Neural cell (in vitro differentiated cells): ENCODE measurements around the gene SDHAF2. TPM values are rescaled to one million over a fixed set of nuclear protein-coding genes. Genes with fewer than 3 reads are reported as not detected.
"Not testable (repeated sequence)": the region's sequence is repeated elsewhere in the genome, so short reads cannot be mapped to it uniquely, and the experiment has no call there.

Experiments used
- H2AFZ ChIP-seq: fragments of 200-600, 300-800 bp; sonication (generic), shearing (Covaris generic); 2 replicates; pipeline ENCODE4 v1.6.0; 2014; ENCODE audit warnings: low read depth, mild to moderate bottlenecking, antibody characterized with exemption, low read length, moderate library complexity
- H3F3A ChIP-seq: fragments of 200-600 bp; shearing (Covaris generic); 2 replicates; pipeline ENCODE4 v1.6.1; 2016; ENCODE audit warnings: mild to moderate bottlenecking, moderate library complexity, mixed read lengths, antibody characterized with exemption, low read length; ENCODE audit not compliant: insufficient read depth, poor library complexity, severe bottlenecking
- H3K27ac ChIP-seq: fragments of 200-600, 300-800 bp; sonication (generic), shearing (Covaris generic); 2 replicates; pipeline ENCODE4 v1.5.1; 2014; ENCODE audit warnings: mild to moderate bottlenecking, low read length, moderate library complexity
- H3K27me3 ChIP-seq: fragments of 300-800, 200-600 bp; sonication (generic), shearing (Covaris generic); 2 replicates; pipeline ENCODE4 v1.6.0; 2014; ENCODE audit warnings: mild to moderate bottlenecking, low read depth, low read length, moderate library complexity; ENCODE audit not compliant: insufficient read depth
- H3K36me3 ChIP-seq: fragments of 300-800, 200-600 bp; sonication (generic), shearing (Covaris generic); 2 replicates; pipeline ENCODE4 v1.5.1; 2014; ENCODE audit warnings: mild to moderate bottlenecking, antibody characterized with exemption, low read length, moderate library complexity; ENCODE audit not compliant: insufficient read depth
- H3K4me2 ChIP-seq: fragments of 300-800, 200-600 bp; sonication (generic), shearing (Covaris generic); 2 replicates; pipeline ENCODE4 v1.6.0; 2014; ENCODE audit warnings: mild to moderate bottlenecking, low read length
- H3K4me3 ChIP-seq: fragments of 300-800, 200-600 bp; sonication (generic), shearing (Covaris generic); 2 replicates; pipeline ENCODE4 v1.5.1; 2014; ENCODE audit warnings: mild to moderate bottlenecking, low read length, moderate library complexity
- H3K79me2 ChIP-seq: fragments of 200-600 bp; shearing (Covaris generic); replicated peaks from 2 replicates; pipeline ENCODE4 v1.6.0; 2014; ENCODE audit warnings: mild to moderate bottlenecking, low read length, moderate library complexity; ENCODE audit not compliant: insufficient read depth
- H3K9ac ChIP-seq: fragments of 300-800, 200-600 bp; sonication (generic), shearing (Covaris generic); 2 replicates; pipeline ENCODE4 v1.6.1; 2016; ENCODE audit warnings: mild to moderate bottlenecking, low read length, mixed read lengths
- H3K9me2 ChIP-seq: fragments of 200-600 bp; shearing (Covaris generic); 2 replicates; pipeline ENCODE4 v1.6.1; 2016; ENCODE audit warnings: mild to moderate bottlenecking, low read length, mixed read lengths; ENCODE audit not compliant: insufficient read depth
- H3K9me3 ChIP-seq: fragments of 200-600, 300-800 bp; sonication (generic), shearing (Covaris generic); 2 replicates; pipeline ENCODE4 v1.6.1; 2016; ENCODE audit warnings: mild to moderate bottlenecking, mixed run types, low read length, moderate library complexity, mixed read lengths
- H4K20me1 ChIP-seq: fragments of 200-600 bp; shearing (Covaris generic); 2 replicates; pipeline ENCODE4 v1.6.1; 2016; ENCODE audit warnings: mild to moderate bottlenecking, mixed run types; ENCODE audit not compliant: insufficient read depth
- EP300 ChIP-seq: fragments of 450-650 bp; conservative IDR thresholded peaks from 2 replicates; pipeline ENCODE4 v1.6.1; 2014; ENCODE audit warnings: antibody characterized with exemption, mild to moderate bottlenecking, moderate library complexity; ENCODE audit not compliant: poor library complexity, severe bottlenecking
- EZH2 ChIP-seq: fragments of 200-600, 300-800 bp; shearing (Covaris generic), sonication (generic); IDR thresholded peaks from 2 replicates; pipeline ENCODE4 v1.6.1; 2014; ENCODE audit warnings: antibody characterized with exemption, low read length, borderline replicate concordance, mild to moderate bottlenecking; ENCODE audit not compliant: insufficient read depth, poor library complexity, severe bottlenecking
- MXI1 ChIP-seq: fragments of 450-650 bp; conservative IDR thresholded peaks from 2 replicates; pipeline ENCODE4 v1.6.1; 2014; ENCODE audit warnings: antibody characterized with exemption, mild to moderate bottlenecking; ENCODE audit not compliant: poor library complexity, severe bottlenecking
- POLR2AphosphoS5 ChIP-seq: IDR thresholded peaks from 2 replicates; pipeline ENCODE4 v1.6.1; 2012
- RAD21 ChIP-seq: fragments of 450-650 bp; conservative IDR thresholded peaks from 2 replicates; pipeline ENCODE4 v1.6.1; 2014; ENCODE audit warnings: antibody characterized with exemption, mild to moderate bottlenecking, moderate library complexity
- SMC3 ChIP-seq: fragments of 450-650 bp; conservative IDR thresholded peaks from 2 replicates; pipeline ENCODE4 v1.6.1; 2014; ENCODE audit warnings: antibody characterized with exemption, mild to moderate bottlenecking, moderate library complexity; ENCODE audit not compliant: poor library complexity
- TAF1 ChIP-seq: IDR thresholded peaks from 2 replicates; pipeline ENCODE4 v1.6.1; 2012; ENCODE audit warnings: low read depth
- polyA plus RNA-seq: library from polyadenylated mRNA; depleted of rRNA; stranded (reverse); fragments of >200 nt; gene quantifications from 2 replicates; pipeline ENCODE4 v1.2.3, GENCODE V29; 2014
- TF ChIP-seq, protein P1 (sequence below): fragments of 450-650 bp; IDR thresholded peaks from 2 replicates; pipeline ENCODE4 v1.5.1; 2014; ENCODE audit warnings: antibody characterized with exemption, mild to moderate bottlenecking, moderate library complexity; ENCODE audit not compliant: poor library complexity, severe bottlenecking
- TF ChIP-seq, protein P2 (sequence below): IDR thresholded peaks from 2 replicates; pipeline ENCODE4 v1.6.1; 2012; ENCODE audit warnings: borderline replicate concordance

SDHAF2 gene
- polyA plus RNA-seq, 1 donor from 2014 or later: 54.5 TPM

DNA sequence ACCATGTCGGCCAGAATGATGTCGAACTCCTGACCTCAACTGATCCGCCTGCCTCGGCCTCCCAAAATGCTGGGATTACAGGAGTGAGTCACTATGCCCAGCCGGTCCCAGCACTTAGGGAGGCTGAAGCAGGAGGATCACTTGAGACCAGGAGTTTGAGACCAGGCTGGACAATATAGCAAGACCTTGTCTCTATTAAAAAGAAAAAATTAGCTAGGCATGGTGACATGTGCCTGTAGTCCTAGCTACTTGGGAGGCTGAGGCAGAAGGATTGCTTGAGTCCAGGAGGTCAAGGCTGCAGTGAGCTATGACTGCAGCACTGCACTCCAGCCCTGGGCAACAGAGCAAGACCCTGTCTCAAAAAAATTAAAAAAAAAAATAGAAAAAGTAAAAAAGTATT is 46.1 kb upstream of the SDHAF2 start:
- not testable (repeated sequence) for H3K79me2 ChIP-seq, H3K9me2 ChIP-seq, H3F3A ChIP-seq, H3K27ac ChIP-seq, H3K4me3 ChIP-seq, H4K20me1 ChIP-seq, H3K9me3 ChIP-seq, H3K27me3 ChIP-seq, H3K36me3 ChIP-seq, H3K9ac ChIP-seq, H2AFZ ChIP-seq, H3K4me2 ChIP-seq

DNA sequence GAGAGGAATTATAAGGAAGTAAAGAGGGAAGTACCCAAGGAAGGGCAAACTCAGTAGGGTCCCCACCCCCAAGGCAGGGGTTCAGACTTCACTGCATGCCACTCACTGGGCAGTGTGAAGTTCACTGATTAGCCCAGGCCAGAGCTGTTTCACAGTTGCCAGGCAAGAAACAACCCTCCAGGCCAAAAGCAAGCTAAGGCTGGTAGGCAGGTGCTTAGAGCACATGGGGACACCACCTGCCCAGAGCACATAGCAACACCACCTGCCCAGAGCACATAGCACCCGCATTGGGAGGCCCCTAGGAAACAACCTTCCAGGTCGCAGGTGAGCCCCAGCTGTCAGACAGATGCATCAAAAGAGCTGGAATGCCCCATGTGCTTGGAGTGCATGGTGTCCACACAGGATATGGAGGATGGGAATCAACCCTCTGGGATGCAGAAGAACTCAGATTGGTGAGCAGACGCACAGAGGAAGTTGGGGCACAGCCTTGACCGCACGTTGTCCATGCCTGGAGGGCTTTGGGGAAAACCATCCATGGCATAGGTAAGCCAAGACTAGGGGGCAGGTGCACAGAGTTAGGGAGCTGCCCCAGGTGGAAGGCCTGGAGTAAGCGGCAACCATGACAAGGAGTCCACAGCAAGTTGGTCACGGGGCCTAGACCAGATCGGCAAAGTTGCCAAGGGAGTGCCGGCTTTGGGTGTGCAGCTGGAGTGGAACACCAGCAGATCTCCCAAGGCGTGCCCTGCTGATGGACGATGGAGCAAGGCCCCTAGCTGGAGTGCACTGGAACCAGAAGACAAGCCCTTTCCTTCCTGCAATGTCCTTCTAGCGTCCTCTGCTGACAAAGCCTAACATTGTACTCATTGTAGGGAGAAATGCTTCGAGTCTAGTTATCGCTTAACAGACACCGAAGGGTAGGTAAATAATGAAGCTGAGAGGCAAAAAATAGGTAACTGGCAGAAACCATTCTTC is 45.4 kb upstream of the SDHAF2 start:
- no peaks in the 10 kb centered on the region for H3K79me2 ChIP-seq
- H3K27ac ChIP-seq: no peak overlapping the region
- no peak overlapping the region for H3K4me3 ChIP-seq
- H3K9me2 ChIP-seq: no peaks in the 10 kb centered on the region
- no peak overlapping the region for H2AFZ ChIP-seq
- no peaks in the 10 kb centered on the region for H4K20me1 ChIP-seq
- no peaks in the 10 kb centered on the region for H3K27me3 ChIP-seq
- H3K36me3 ChIP-seq: no peaks in the 10 kb centered on the region
- no peak for TF ChIP-seq MXI1
- TF ChIP-seq TAF1: no peak
- TF ChIP-seq EZH2: no peak
- TF ChIP-seq, protein P1, sequence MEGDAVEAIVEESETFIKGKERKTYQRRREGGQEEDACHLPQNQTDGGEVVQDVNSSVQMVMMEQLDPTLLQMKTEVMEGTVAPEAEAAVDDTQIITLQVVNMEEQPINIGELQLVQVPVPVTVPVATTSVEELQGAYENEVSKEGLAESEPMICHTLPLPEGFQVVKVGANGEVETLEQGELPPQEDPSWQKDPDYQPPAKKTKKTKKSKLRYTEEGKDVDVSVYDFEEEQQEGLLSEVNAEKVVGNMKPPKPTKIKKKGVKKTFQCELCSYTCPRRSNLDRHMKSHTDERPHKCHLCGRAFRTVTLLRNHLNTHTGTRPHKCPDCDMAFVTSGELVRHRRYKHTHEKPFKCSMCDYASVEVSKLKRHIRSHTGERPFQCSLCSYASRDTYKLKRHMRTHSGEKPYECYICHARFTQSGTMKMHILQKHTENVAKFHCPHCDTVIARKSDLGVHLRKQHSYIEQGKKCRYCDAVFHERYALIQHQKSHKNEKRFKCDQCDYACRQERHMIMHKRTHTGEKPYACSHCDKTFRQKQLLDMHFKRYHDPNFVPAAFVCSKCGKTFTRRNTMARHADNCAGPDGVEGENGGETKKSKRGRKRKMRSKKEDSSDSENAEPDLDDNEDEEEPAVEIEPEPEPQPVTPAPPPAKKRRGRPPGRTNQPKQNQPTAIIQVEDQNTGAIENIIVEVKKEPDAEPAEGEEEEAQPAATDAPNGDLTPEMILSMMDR: no peak
- no peak for TF ChIP-seq RAD21
- TF ChIP-seq SMC3: no peak
- no peak for TF ChIP-seq POLR2AphosphoS5
- TF ChIP-seq, protein P2, sequence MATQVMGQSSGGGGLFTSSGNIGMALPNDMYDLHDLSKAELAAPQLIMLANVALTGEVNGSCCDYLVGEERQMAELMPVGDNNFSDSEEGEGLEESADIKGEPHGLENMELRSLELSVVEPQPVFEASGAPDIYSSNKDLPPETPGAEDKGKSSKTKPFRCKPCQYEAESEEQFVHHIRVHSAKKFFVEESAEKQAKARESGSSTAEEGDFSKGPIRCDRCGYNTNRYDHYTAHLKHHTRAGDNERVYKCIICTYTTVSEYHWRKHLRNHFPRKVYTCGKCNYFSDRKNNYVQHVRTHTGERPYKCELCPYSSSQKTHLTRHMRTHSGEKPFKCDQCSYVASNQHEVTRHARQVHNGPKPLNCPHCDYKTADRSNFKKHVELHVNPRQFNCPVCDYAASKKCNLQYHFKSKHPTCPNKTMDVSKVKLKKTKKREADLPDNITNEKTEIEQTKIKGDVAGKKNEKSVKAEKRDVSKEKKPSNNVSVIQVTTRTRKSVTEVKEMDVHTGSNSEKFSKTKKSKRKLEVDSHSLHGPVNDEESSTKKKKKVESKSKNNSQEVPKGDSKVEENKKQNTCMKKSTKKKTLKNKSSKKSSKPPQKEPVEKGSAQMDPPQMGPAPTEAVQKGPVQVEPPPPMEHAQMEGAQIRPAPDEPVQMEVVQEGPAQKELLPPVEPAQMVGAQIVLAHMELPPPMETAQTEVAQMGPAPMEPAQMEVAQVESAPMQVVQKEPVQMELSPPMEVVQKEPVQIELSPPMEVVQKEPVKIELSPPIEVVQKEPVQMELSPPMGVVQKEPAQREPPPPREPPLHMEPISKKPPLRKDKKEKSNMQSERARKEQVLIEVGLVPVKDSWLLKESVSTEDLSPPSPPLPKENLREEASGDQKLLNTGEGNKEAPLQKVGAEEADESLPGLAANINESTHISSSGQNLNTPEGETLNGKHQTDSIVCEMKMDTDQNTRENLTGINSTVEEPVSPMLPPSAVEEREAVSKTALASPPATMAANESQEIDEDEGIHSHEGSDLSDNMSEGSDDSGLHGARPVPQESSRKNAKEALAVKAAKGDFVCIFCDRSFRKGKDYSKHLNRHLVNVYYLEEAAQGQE: no peak
- TF ChIP-seq EP300: no peak
- H3K9me3 ChIP-seq: no peaks in the 10 kb centered on the region
- no peaks in the 10 kb centered on the region for H3F3A ChIP-seq
- no peak overlapping the region for H3K9ac ChIP-seq
- H3K4me2 ChIP-seq: no peak overlapping the region
